GM13977 (cell line): ENCODE data around the gene VSIG8.

Experiments used
- DNase-seq: peaks from one replicate; pipeline ENCODE4 v3.0.0; 2012; ENCODE audit warnings: low spot score
- in situ Hi-C: fragments of 300-500 bp; cut with MboI; formaldehyde crosslinking; loops from one replicate; pipeline ENCODE4 v1.12.0; 2022; ENCODE audit warnings: low sequenced_read_pairs, low pct_unique_long_range_greater_than_20kb, mixed read lengths, inconsistent platforms; ENCODE audit not compliant: unreplicated experiment
- TF ChIP-seq, protein P1 (sequence below): IDR thresholded peaks from 2 replicates; pipeline ENCODE4 v1.5.1; 2012; ENCODE audit warnings: mild to moderate bottlenecking, control low read depth; ENCODE audit not compliant: insufficient read depth; ENCODE audit errors: extremely low read depth, missing control alignments

Gene VSIG8

DNA sequence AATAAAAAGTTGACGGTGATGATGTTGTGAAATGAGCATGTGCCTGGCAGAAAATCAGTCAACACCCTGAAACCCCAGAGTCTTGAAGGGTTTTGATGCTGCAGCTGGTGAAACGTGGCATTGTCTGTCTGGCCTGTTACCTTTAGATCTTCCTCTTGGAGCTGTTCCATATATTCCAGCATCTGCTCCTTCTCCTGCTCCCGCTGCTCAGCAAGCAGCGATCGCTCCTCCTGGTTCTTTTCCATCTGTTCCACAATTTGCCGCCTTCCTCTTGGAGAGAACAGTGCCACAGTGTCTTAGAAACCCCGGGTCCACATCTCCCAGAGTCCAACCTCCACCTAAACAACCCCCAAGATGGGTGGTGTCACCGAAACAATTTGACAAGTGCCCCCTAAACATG is 21.8 kb upstream of the VSIG8 start:
- in situ Hi-C loops = no loop called here
- no peak for DNase-seq

DNA sequence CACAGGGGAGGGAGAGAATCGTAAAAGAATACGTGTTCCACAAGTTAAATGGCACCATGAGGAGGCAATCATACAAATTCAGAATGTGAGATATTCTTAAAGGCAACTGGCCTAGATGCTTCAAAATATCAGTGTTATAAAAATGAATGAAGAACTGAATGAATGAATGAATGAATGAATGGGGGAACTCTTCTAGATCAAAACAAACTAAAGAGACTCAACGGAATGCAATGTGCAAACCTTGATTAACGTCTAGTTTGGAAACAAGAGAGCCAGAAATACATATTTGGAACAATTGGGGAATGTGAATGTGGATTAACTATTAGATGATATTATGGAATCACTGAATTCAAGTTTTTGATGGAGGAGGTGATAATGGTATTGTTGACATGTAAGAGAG is 20.7 kb upstream of the VSIG8 start:
- in situ Hi-C loops = no loop called here
- TF ChIP-seq, protein P1, sequence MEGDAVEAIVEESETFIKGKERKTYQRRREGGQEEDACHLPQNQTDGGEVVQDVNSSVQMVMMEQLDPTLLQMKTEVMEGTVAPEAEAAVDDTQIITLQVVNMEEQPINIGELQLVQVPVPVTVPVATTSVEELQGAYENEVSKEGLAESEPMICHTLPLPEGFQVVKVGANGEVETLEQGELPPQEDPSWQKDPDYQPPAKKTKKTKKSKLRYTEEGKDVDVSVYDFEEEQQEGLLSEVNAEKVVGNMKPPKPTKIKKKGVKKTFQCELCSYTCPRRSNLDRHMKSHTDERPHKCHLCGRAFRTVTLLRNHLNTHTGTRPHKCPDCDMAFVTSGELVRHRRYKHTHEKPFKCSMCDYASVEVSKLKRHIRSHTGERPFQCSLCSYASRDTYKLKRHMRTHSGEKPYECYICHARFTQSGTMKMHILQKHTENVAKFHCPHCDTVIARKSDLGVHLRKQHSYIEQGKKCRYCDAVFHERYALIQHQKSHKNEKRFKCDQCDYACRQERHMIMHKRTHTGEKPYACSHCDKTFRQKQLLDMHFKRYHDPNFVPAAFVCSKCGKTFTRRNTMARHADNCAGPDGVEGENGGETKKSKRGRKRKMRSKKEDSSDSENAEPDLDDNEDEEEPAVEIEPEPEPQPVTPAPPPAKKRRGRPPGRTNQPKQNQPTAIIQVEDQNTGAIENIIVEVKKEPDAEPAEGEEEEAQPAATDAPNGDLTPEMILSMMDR = no peak
- DNase-seq = no peak

More for the DNA sequence above, 21.8 kb upstream of the VSIG8 start:
- TF ChIP-seq, protein P1 = no peak

DNA sequence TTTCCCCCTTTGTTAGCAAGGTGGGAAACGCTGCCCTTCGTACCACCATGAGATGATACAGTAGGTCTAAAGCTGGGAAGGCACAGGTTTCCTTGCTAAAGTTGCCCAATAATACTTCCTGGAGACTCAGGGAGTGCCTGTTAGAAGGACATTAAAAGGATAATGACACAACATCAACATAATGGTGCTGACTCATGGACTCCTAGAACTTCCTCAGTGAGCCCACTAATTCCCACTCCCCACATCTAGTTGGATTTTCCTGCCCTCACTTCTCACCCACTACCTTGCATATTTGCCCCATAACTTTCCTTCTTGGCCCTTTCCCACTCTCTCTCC is 20.0 kb upstream of the VSIG8 start:
- no peak for DNase-seq
- TF ChIP-seq, protein P1 = no peak
- in situ Hi-C loops = no loop called here

DNA sequence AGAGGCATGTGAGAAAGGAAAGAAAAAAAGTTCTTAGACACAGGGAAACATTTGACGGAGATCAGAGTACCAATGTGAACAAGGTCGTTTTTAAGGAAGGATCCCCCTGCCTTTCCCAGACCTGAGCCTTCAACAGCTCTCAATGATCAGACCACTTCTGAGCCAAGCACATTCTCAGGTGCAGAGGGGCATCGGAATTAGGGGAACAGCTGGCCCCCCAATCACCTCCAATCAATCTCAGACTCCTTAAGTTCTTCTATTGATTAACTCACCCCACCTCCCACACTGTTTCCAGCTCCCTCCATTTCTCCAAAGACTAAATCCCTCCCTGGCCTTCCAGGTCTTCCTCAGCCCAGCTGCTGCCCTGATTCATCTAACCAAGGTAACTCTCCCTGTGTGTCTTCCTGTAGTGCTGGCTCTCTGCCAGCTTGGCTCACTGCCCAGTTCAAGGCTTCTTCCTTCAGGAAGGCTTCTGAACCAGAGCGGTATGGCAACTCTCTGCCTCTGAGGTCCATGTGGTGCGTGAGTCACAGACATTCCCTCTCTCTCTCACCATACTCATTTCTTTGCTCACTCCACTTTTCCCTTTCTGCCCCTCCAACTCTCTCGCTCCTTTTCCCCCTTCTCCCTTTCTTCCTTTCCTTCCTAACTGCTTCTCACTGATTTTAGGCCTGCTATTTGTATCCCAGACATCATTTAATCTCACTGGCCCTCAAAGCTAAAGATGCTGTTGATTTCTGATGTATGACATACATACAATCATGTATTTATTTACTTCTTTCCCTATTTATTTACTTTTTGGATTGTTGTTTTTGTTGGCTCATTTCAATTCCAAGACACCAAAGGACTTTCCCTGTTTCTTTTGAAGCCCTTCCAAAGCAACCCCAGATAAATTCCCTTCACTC is 19.4 kb upstream of the VSIG8 start:
- TF ChIP-seq, protein P1 = no peak
- DNase-seq = no peak
- in situ Hi-C loops = no loop called here

DNA sequence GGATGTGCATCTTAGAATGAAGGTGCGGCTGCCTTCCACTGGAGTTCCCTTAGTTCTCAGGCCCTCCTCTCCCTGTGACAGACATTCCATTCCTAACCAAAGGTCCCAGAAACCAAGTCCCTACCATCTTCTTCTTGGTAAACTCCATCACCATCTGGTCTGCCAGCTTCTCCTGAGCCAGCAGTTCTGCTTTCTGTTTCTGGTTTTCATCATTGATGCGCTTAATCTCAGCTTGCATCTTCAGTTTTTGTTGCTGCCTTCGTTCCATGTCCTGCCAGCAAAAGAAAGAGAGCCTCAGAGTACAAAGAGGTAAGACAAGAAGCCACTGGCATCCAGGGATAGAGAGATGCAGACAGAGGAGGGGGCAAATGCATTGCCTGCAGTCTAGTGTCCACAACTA is 18.0 kb upstream of the VSIG8 start:
- TF ChIP-seq, protein P1 = no peak
- in situ Hi-C loops = no loop called here
- no peak for DNase-seq

DNA sequence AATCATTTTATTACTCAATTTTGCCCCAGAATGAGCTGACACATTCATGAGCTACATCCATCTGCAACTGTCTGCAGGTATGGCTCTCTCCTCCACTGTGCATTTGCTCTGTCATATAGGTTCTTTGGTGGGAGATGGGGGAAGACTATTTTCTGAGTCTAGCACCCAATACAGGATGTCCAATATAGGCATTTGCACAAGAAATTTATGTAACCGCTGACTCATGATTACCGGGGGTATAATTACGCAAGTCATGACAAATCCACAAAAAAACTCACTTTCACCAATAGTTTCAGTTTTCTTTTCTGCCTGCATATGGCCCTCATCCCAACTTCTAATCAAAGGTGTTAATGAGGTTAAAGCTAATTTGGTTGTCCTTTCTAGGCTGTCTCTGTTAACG is 17.5 kb upstream of the VSIG8 start:
- DNase-seq = no peak
- in situ Hi-C loops = no loop called here
- TF ChIP-seq, protein P1 = no peak
